Brain microvascular endothelial cell (primary cell): ENCODE results near the gene STXBP5.

Source experiments
- DNase-seq: peaks from one replicate; pipeline ENCODE4 v3.0.0-alpha.2; 2020
- H3K27ac ChIP-seq: fragments of 250-450 bp; sonication (Bioruptor Pico); 2 replicates; pipeline ENCODE4 v1.5.1; 2020; ENCODE audit warnings: mild to moderate bottlenecking, moderate library complexity
- H3K27me3 ChIP-seq: fragments of 250-450 bp; sonication (Bioruptor Pico); replicated peaks from 2 replicates; pipeline ENCODE4 v1.5.1; 2020; ENCODE audit warnings: mild to moderate bottlenecking
- H3K36me3 ChIP-seq: fragments of 250-450 bp; sonication (Bioruptor Pico); replicated peaks from 2 replicates; pipeline ENCODE4 v1.5.1; 2020; ENCODE audit warnings: mild to moderate bottlenecking
- H3K4me3 ChIP-seq: 2 replicates; pipeline ENCODE4 v1.5.1; 2011; ENCODE audit warnings: low read depth, mild to moderate bottlenecking, control low read depth, low read length, moderate library complexity
- in situ Hi-C: cut with HindIII; loops from 2 replicates; pipeline ENCODE4 v1.10.0; 2017; ENCODE audit warnings: low sequenced_read_pairs, low pct_ligation_motif_present
- TF ChIP-seq, protein P1 (sequence below): IDR thresholded peaks from 2 replicates; pipeline ENCODE4 v1.5.1; 2011; ENCODE audit warnings: low read depth, mild to moderate bottlenecking, moderate library complexity, low read length, control low read depth, inconsistent platforms; ENCODE audit errors: missing control alignments

Gene STXBP5

GRCh38 chr6:147207837-147208754 lies 3.9 kb downstream of the STXBP5 start:
- no peak for DNase-seq
- no peak overlapping the region for H3K4me3 ChIP-seq
- H3K27me3 ChIP-seq, result no peaks in the 10 kb centered on the region
- no peaks in the 10 kb centered on the region for H3K36me3 ChIP-seq
- TF ChIP-seq, protein P1, sequence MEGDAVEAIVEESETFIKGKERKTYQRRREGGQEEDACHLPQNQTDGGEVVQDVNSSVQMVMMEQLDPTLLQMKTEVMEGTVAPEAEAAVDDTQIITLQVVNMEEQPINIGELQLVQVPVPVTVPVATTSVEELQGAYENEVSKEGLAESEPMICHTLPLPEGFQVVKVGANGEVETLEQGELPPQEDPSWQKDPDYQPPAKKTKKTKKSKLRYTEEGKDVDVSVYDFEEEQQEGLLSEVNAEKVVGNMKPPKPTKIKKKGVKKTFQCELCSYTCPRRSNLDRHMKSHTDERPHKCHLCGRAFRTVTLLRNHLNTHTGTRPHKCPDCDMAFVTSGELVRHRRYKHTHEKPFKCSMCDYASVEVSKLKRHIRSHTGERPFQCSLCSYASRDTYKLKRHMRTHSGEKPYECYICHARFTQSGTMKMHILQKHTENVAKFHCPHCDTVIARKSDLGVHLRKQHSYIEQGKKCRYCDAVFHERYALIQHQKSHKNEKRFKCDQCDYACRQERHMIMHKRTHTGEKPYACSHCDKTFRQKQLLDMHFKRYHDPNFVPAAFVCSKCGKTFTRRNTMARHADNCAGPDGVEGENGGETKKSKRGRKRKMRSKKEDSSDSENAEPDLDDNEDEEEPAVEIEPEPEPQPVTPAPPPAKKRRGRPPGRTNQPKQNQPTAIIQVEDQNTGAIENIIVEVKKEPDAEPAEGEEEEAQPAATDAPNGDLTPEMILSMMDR, result no peak
- in situ Hi-C loops, result no loop called here
- H3K27ac ChIP-seq, result no peak overlapping the region

GRCh38 chr6:147209762-147210449 lies 5.7 kb downstream of the STXBP5 start:
- in situ Hi-C loops, result no loop called here
- Histone ChIP-seq H3K4me3 (no peak overlapping the region), H3K27me3 (no peaks in the 10 kb centered on the region), H3K36me3 (no peaks in the 10 kb centered on the region), H3K27ac (no peak overlapping the region)
- TF ChIP-seq, protein P1, result no peak
- no peak for DNase-seq

- Histone ChIP-seq H3K27ac (no peak overlapping the region), H3K27me3 (no peaks in the 10 kb centered on the region), H3K4me3 (no peak overlapping the region), H3K36me3 (no peaks in the 10 kb centered on the region)
- no peak for DNase-seq
- in situ Hi-C loops, result no loop called here
- TF ChIP-seq, protein P1, result no peak
Observed at GRCh38 chr6:147211349-147211748, 7.1 kb downstream of the STXBP5 start.

GRCh38 chr6:147211831-147212230 lies 7.6 kb downstream of the STXBP5 start:
- H3K27me3 ChIP-seq, result no peaks in the 10 kb centered on the region
- H3K4me3 ChIP-seq, result no peak overlapping the region
- no peaks in the 10 kb centered on the region for H3K36me3 ChIP-seq
- no peak overlapping the region for H3K27ac ChIP-seq
- in situ Hi-C loops, result no loop called here
- no peak for DNase-seq
- TF ChIP-seq, protein P1, result no peak

DNA sequence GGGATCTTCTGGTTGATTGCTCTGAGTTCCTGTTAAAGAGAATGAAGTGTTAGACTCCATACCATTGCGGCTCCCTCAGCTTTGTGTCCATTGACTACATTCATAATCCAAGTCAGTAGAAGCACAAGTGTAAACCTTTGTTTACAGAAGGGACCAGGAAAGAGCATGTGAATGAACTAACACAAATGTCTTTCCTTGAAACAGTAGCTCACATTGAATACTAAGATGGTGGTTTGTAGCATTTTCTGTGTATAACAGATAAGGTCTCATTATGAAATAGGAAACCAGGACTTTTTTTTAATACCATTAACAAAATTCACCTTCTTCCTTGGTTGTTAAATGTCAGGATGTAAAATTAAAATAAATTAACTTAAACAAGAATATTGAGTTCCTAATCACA lies 8.4 kb downstream of the STXBP5 start:
- in situ Hi-C loops, result no loop called here
- no peak overlapping the region for H3K27ac ChIP-seq

More for the DNA sequence above, 8.4 kb downstream of the STXBP5 start:
- Histone ChIP-seq H3K4me3 (no peak overlapping the region), H3K27me3 (no peaks in the 10 kb centered on the region), H3K36me3 (no peaks in the 10 kb centered on the region)
- TF ChIP-seq, protein P1, result no peak
- no peak for DNase-seq
